NCI-H345 (cell line): ENCODE results near the gene C5AR2.
"Not testable (repeated sequence)": the region's sequence is repeated elsewhere in the genome, so short reads cannot be mapped to it uniquely, and the experiment has no call there.

Experiments
- DNase-seq: peaks from one replicate; lab custom pipeline; 2025; lab: John Stamatoyannopoulos, UW

The C5AR2 gene

GRCh38 chr19:47387623-47388022 is 55.6 kb downstream of the C5AR2 start:
- not testable (repeated sequence) for DNase-seq

GRCh38 chr19:47388721-47389120 is 56.7 kb downstream of the C5AR2 start:
- DNase-seq: not testable (repeated sequence)

DNA sequence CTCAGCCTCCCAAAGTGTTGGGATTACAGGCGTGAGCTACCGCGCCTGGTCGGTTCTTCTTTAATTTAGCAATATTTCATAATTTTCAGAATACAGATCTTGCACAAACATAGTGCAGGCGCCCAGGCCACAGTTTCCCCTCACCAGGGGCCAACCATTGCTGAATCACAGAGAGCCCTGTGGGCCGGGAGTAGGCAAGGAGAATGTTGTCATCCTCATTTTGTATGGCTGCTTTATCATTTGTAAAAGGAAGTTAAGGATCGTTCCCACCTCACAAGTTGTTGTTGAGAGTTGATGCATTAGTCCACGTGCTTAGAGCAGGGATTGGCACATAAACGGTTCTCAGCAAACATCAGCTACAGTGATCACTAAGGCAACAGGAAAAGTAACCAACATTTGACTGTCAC is 57.2 kb downstream of the C5AR2 start:
- no peak for DNase-seq

GRCh38 chr19:47390533-47391488 is 58.8 kb downstream of the C5AR2 start:
- DNase-seq: no peak

DNA sequence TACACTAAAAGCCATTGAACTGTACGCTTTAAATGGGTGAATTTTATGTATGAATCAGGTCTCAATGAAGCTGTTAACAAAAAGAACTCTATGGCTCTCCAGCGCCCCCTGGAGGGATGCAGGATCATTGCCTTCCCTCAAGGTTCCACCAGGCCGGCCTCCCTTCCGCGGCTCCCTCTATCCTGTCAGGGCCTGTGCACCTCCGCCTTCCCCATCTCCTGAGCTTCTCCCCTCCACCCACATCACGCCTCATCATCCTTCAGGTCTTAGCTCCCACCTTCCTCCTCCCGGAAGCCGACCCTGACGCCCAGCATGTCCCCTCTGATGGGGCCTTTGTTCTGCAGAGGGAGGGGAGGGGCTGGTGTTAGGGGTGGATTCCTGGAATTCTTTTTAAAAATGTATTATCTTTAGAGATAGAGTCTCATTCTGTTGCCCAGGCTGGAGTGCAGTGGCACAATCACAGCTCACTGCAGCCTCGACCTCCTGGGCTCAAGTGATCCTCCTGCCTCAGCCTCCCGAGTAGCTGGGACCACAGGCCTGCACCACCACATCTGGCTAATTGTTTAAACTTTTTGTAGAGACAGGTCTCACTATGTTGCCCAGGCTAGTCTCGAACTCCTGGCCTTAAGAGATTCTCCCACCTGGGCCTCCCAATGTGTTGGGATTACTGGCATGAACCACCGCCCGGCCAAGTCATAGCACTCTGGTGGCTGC is 59.7 kb downstream of the C5AR2 start:
- peak; percentile 38 for DNase-seq
